Tibial nerve (tissue), 3 donors: Measurements from ENCODE around the gene TBC1D1.

Experiments
- CTCF ChIP-seq, 5 experiments: fragments of 200-600 bp in 3 of 5; fragments of 450-650 bp in 2 of 5; sonication (generic) in 3 of 5; IDR thresholded peaks; one replicate each; pipeline ENCODE4 v1.5.1; 2016 to 2019; ENCODE audit warnings: antibody characterized with exemption in 5 of 5, mild to moderate bottlenecking in 3 of 5, moderate library complexity in 2 of 5
- POLR2A ChIP-seq, 2 donors: fragments of 450-650 bp; IDR thresholded peaks; one replicate each; pipeline ENCODE4 v1.6.1; 2017; ENCODE audit warnings: antibody characterized with exemption in 2 of 2, mild to moderate bottlenecking in 2 of 2, moderate library complexity in 2 of 2

- TF ChIP-seq CTCF (IDR thresholded peaks at IDR 0.05) (no peak), POLR2A (IDR thresholded peaks at IDR 0.05) (no peak)
These were observed 289.6 kb downstream of the TBC1D1 start for GRCh38 chr4:38180456-38180855.
